ENCODE measurements around the gene SLC25A22.

SLC25A22 gene

GRCh38 chr11:831961-832528 is 34.0 kb upstream of the SLC25A22 start:
- no peaks in the 10 kb centered on the region for H3K36me3 Mint-ChIP-seq (ENCODE audit: low read depth)
- no peaks in the 10 kb centered on the region for H3K9me3 Mint-ChIP-seq
- H3K27me3 Mint-ChIP-seq (ENCODE audit: low read depth, poor library complexity): peaks cover 52% of the 10 kb centered on the region
- H3K27ac Mint-ChIP-seq: no peak overlapping the region
- peak overlapping the region; percentile 78 for H3K4me3 Mint-ChIP-seq
- TF ChIP-seq CTCF (IDR thresholded peaks at IDR 0.05): no peak
- H3K4me1 Mint-ChIP-seq: peaks cover 49% of the 10 kb centered on the region
- no peak for DNase-seq

GRCh38 chr11:831118-831864 is 33.2 kb upstream of the SLC25A22 start:
- no peak for TF ChIP-seq CTCF (IDR thresholded peaks at IDR 0.05)
- Mint-ChIP-seq H3K27ac (no peak overlapping the region), H3K36me3 (ENCODE audit: low read depth) (no peaks in the 10 kb centered on the region), H3K4me1 (peaks cover 49% of the 10 kb centered on the region), H3K4me3 (peak overlapping the region; percentile 78), H3K27me3 (ENCODE audit: low read depth, poor library complexity) (peaks cover 58% of the 10 kb centered on the region), H3K9me3 (no peaks in the 10 kb centered on the region)
- DNase-seq: no peak

GRCh38 chr11:830295-831117 is 32.4 kb upstream of the SLC25A22 start:
- H3K4me1 Mint-ChIP-seq: peaks cover 49% of the 10 kb centered on the region
- peaks cover under 1% of the 10 kb centered on the region for H3K36me3 Mint-ChIP-seq (ENCODE audit: low read depth)
- no peak for TF ChIP-seq CTCF (IDR thresholded peaks at IDR 0.05)
- DNase-seq: peak; percentile 90
- peaks cover 65% of the 10 kb centered on the region for H3K27me3 Mint-ChIP-seq (ENCODE audit: low read depth, poor library complexity)
- peak overlapping the region; percentile 61 for H3K4me3 Mint-ChIP-seq
- no peak overlapping the region for H3K27ac Mint-ChIP-seq
- no peaks in the 10 kb centered on the region for H3K9me3 Mint-ChIP-seq

- H3K36me3 Mint-ChIP-seq (ENCODE audit: low read depth): peaks cover 7% of the 10 kb centered on the region
- no peaks in the 10 kb centered on the region for H3K9me3 Mint-ChIP-seq
- H3K27ac Mint-ChIP-seq: no peak overlapping the region
- H3K4me3 Mint-ChIP-seq: peak overlapping the region; percentile 61
- H3K4me1 Mint-ChIP-seq: peaks cover 49% of the 10 kb centered on the region
- no peak for TF ChIP-seq CTCF (IDR thresholded peaks at IDR 0.05)
- DNase-seq: no peak
- peaks cover 71% of the 10 kb centered on the region for H3K27me3 Mint-ChIP-seq (ENCODE audit: low read depth, poor library complexity)
Measured at GRCh38 chr11:829847-830294, 31.8 kb upstream of the SLC25A22 start.

GRCh38 chr11:829176-829846 is 31.2 kb upstream of the SLC25A22 start:
- peak overlapping the region; percentile 67 for H3K4me3 Mint-ChIP-seq
- H3K36me3 Mint-ChIP-seq (ENCODE audit: low read depth): peaks cover 7% of the 10 kb centered on the region
- DNase-seq: no peak
- peaks cover 43% of the 10 kb centered on the region for H3K4me1 Mint-ChIP-seq
- no peak for TF ChIP-seq CTCF (IDR thresholded peaks at IDR 0.05)
- H3K27ac Mint-ChIP-seq: no peak overlapping the region
- H3K9me3 Mint-ChIP-seq: no peaks in the 10 kb centered on the region
- peaks cover 72% of the 10 kb centered on the region for H3K27me3 Mint-ChIP-seq (ENCODE audit: low read depth, poor library complexity)

Data from nephron progenitor cell (in vitro differentiated cells).